Endothelial cell of umbilical vein (primary cell): Measurements from ENCODE around the gene AK4. TPM values are rescaled to one million over a fixed set of nuclear protein-coding genes. Genes with fewer than 3 reads are reported as not detected.

Experiments used
- BruUV-seq: library from RNA; stranded (reverse); fragments of 400-500 nt; replicated peaks from 2 replicates; lab custom pipeline; 2021; lab: Mats Ljungman, UMichigan
- CTCF ChIA-PET: fragments of 300-600, 350-600 bp; sonication (Branson Sonifier 250); formaldehyde crosslinking; loops from one replicate; lab custom pipeline; 2021; ENCODE audit warnings: antibody characterized with exemption, inconsistent platforms; lab: Charles Lee
- POLR2A ChIA-PET: fragments of 300-600, 350-600 bp; sonication (Branson Sonifier 250); formaldehyde crosslinking; loops from one replicate; lab custom pipeline; 2021; ENCODE audit warnings: antibody characterized with exemption, inconsistent platforms; lab: Charles Lee
- DNase-seq: peaks from one replicate; pipeline ENCODE4 v3.0.0-alpha.2; 2011; ENCODE audit warnings: low read depth, low spot score
- FAIRE-seq: peaks from 2 replicates; lab custom pipeline; 2011; peaks lifted over from hg19 to GRCh38; lab: Jason Lieb, UNC
- H2AFZ ChIP-seq: 2 replicates; pipeline ENCODE4 v1.6.0; 2012; ENCODE audit warnings: low read depth, low read length, control low read depth, inconsistent platforms
- H3K27ac ChIP-seq: 2 replicates; pipeline ENCODE4 v1.5.1; 2011; ENCODE audit warnings: low read depth, mild to moderate bottlenecking, control low read depth, low read length, moderate library complexity; ENCODE audit not compliant: insufficient read depth
- H3K27me3 ChIP-seq, 2 experiments: 2 replicates each; pipeline versions ENCODE4 v1.6.0 to v1.6.1; 2011; ENCODE audit warnings: low read length in 2 of 2, mixed read lengths in 1 of 2; ENCODE audit not compliant: control insufficient read depth in 2 of 2, insufficient read depth in 2 of 2
- H3K36me3 ChIP-seq, 2 experiments: 2 replicates in 1 of 2; 3 replicates in 1 of 2; pipeline ENCODE4 v1.5.1; 2011; ENCODE audit warnings: low read length in 2 of 2, mild to moderate bottlenecking in 1 of 2, moderate library complexity in 1 of 2; ENCODE audit not compliant: control insufficient read depth in 2 of 2, insufficient read depth in 2 of 2; ENCODE audit errors: extremely low read depth in 1 of 2
- H3K4me1 ChIP-seq: 3 replicates; pipeline ENCODE4 v1.5.1; 2011; ENCODE audit warnings: mild to moderate bottlenecking, low read length; ENCODE audit not compliant: control insufficient read depth, insufficient read depth; ENCODE audit errors: extremely low read depth
- H3K4me2 ChIP-seq: 2 replicates; pipeline ENCODE4 v1.6.1; 2011; ENCODE audit warnings: low read length, control low read depth, mixed read lengths; ENCODE audit not compliant: insufficient read depth
- H3K4me3 ChIP-seq, 3 experiments: fragments of 200-600 bp in 1 of 3; sonication (generic), shearing (Covaris generic) in 1 of 3; replicated peaks in 1 of 3; 2 replicates each; pipeline ENCODE4 v1.5.1; 2011 to 2016; ENCODE audit warnings: control low read depth in 3 of 3, low read length in 3 of 3, mild to moderate bottlenecking in 2 of 3, inconsistent platforms in 1 of 3, low read depth in 1 of 3, moderate library complexity in 1 of 3; ENCODE audit not compliant: insufficient read depth in 1 of 3
- H3K79me2 ChIP-seq: 2 replicates; pipeline ENCODE4 v1.6.0; 2012; ENCODE audit warnings: low read length, inconsistent platforms; ENCODE audit not compliant: control insufficient read depth, insufficient read depth
- H3K9ac ChIP-seq: replicated peaks from 2 replicates; pipeline ENCODE3; 2011; ENCODE audit warnings: low read length, control low read depth; ENCODE audit not compliant: insufficient read depth; ENCODE audit errors: extremely low read depth
- H3K9me1 ChIP-seq: replicated peaks from 3 replicates; pipeline ENCODE4 v1.6.0; 2011; ENCODE audit warnings: mild to moderate bottlenecking, low read length; ENCODE audit not compliant: control insufficient read depth, insufficient read depth; ENCODE audit errors: extremely low read depth
- H3K9me3 ChIP-seq: replicated peaks from 2 replicates; pipeline ENCODE4 v1.5.1; 2012; ENCODE audit warnings: low read length, inconsistent platforms; ENCODE audit not compliant: control insufficient read depth, insufficient read depth
- H4K20me1 ChIP-seq: replicated peaks from 2 replicates; pipeline ENCODE3; 2011; ENCODE audit warnings: mild to moderate bottlenecking, low read length; ENCODE audit not compliant: control insufficient read depth, insufficient read depth; ENCODE audit errors: extremely low read depth
- CTCF ChIP-seq, 2 donors: IDR thresholded peaks; 1 replicate in 1 of 2; 2 replicates in 1 of 2; pipeline ENCODE4 v1.5.1; 2011; ENCODE audit warnings: low read length in 2 of 2, mild to moderate bottlenecking in 2 of 2, moderate library complexity in 2 of 2, control low read depth in 1 of 2, inconsistent platforms in 1 of 2, low read depth in 1 of 2; ENCODE audit not compliant: insufficient read depth in 1 of 2; ENCODE audit errors: extremely low read depth in 1 of 2
- EZH2 ChIP-seq: IDR thresholded peaks from 2 replicates; pipeline ENCODE4 v1.6.1; 2012; ENCODE audit warnings: borderline replicate concordance, low read depth, mild to moderate bottlenecking, moderate library complexity, low read length, inconsistent platforms; ENCODE audit not compliant: severe bottlenecking
- FOS ChIP-seq: IDR thresholded peaks from 2 replicates; pipeline ENCODE4 v1.6.1; 2011; ENCODE audit warnings: mild to moderate bottlenecking, low read length, moderate library complexity, borderline replicate concordance; ENCODE audit not compliant: insufficient read depth
- GATA2 ChIP-seq: IDR thresholded peaks from 2 replicates; pipeline ENCODE4 v1.7.0; 2011; ENCODE audit warnings: low read depth, mild to moderate bottlenecking, moderate library complexity, mixed read lengths, low read length; ENCODE audit not compliant: insufficient read length, insufficient read depth
- JUN ChIP-seq: IDR thresholded peaks from 2 replicates; pipeline ENCODE4 v1.6.1; 2011; ENCODE audit warnings: borderline replicate concordance, low read depth; ENCODE audit not compliant: insufficient read length, insufficient read depth
- MAX ChIP-seq: IDR thresholded peaks from 2 replicates; pipeline ENCODE4 v1.6.1; 2011; ENCODE audit not compliant: insufficient read depth, insufficient read length
- MYC ChIP-seq: IDR thresholded peaks from one replicate; pipeline ENCODE4 v1.6.1; 2011; ENCODE audit warnings: mild to moderate bottlenecking, low read depth, low read length
- POLR2A ChIP-seq: IDR thresholded peaks from 2 replicates; pipeline ENCODE4 v1.6.1; 2012; ENCODE audit warnings: low read depth, mild to moderate bottlenecking, control low read depth, low read length
- POLR2AphosphoS5 ChIP-seq: IDR thresholded peaks from 2 replicates; pipeline ENCODE4 v1.6.1; 2012; ENCODE audit warnings: low read depth, mild to moderate bottlenecking, control low read depth, low read length, moderate library complexity; ENCODE audit not compliant: insufficient read depth
- dilution Hi-C: fragments of 300-500 bp; cut with MboI; formaldehyde crosslinking; loops from one replicate; pipeline ENCODE4 v1.15.0; 2019; ENCODE audit warnings: low sequenced_read_pairs; ENCODE audit not compliant: extremely low pct_ligation_motif_present
- intact Hi-C: fragments of 100-400 bp; cut with micrococcal nuclease; formaldehyde crosslinking; loops from one replicate; pipeline ENCODE4 v1.10.0; 2022
- polyA plus RNA-seq, 4 experiments: library from polyadenylated mRNA; depleted of rRNA in 3 of 4; stranded (reverse) in 3 of 4; unstranded in 1 of 4; fragments of >200 nt; gene quantifications; 2 replicates each; pipeline versions ENCODE4 v1.2.1 to v1.2.3, GENCODE V29; 2011 to 2012; ENCODE audit warnings: missing spikeins in 1 of 4
- total RNA-seq: library from RNA; stranded (reverse); gene quantifications from 2 replicates; pipeline ENCODE4 v1.2.3, GENCODE V29; 2021

The AK4 gene
- total and polyA plus RNA-seq, 2 donors (not counting 3 experiments of a cell fraction or from before 2014, with no cell fraction given): 2.2 to 5.6 TPM

- intact Hi-C loops: no loop called here
- no peaks in the 10 kb centered on the region for H4K20me1 ChIP-seq
- ChIA-PET CTCF (interaction anchor here (1.4 to 1.6 kb wide), 2 partner anchors 11 to 476 kb away, joined by 3 to 6 read pairs; no protein-coding TSS in a partner anchor), POLR2A (no interaction called here)
- no peak overlapping the region for H3K27ac ChIP-seq
- H2AFZ ChIP-seq: no peak overlapping the region
- H3K79me2 ChIP-seq: no peaks in the 10 kb centered on the region
- peaks cover 0 to 2% of the 10 kb centered on the region in 2 experiments for H3K27me3 ChIP-seq
- H3K4me3 ChIP-seq: no peak overlapping the region
- FAIRE-seq (no peak), DNase-seq (no peak)
- H3K4me1 ChIP-seq: no peaks in the 10 kb centered on the region
- no TSS peak for BruUV-seq
- dilution Hi-C loops: no loop called here
- H3K9me1 ChIP-seq: no peaks in the 10 kb centered on the region
- no peak overlapping the region for H3K9ac ChIP-seq
- no peak overlapping the region for H3K4me2 ChIP-seq
- H3K9me3 ChIP-seq: no peaks in the 10 kb centered on the region
- TF ChIP-seq GATA2 (no peak), FOS (no peak), CTCF (IDR thresholded peaks at IDR 0.05; ENCODE audit: extremely low read depth in 1 of 2, insufficient read depth in 1 of 2, low read depth in 1 of 2, low read length in 2 of 2) (no peak), EZH2 (no peak), MYC (no peak), MAX (no peak), JUN (no peak), POLR2A (no peak), POLR2AphosphoS5 (no peak)
- H3K36me3 ChIP-seq: no peaks in the 10 kb centered on the region
Observed at GRCh38 chr1:65211331-65211730, 63.3 kb downstream of the AK4 start.
